ENCODE measurements around the gene CYP46A1. TPM values are rescaled to one million over a fixed set of nuclear protein-coding genes. Genes with fewer than 3 reads are reported as not detected.

CYP46A1 gene
- total and polyA plus RNA-seq, 3 donors from 2014 or later, result 2.5 to 4.6 (median 4.2) TPM

DNA sequence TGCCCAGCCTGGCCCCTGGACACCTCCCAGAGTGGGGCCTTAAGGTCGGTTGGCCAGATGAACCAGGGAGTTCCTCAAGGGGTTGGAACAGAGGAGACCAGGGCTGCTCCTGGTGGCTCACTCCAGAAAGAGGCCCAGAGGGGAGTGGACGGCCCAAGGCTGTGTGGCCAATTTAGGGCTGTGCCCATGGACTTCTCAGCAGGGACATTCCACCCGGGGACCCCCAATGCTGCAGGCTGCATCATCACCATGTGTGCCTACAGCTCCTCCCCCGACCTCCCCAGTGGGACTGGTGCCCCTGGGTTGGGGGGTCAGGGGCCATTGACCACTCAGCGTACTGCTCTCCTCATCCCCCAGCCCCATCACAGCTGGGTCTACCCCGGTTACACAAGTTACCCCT, 17.6 kb upstream of the CYP46A1 start:
- TF ChIP-seq, protein P1, sequence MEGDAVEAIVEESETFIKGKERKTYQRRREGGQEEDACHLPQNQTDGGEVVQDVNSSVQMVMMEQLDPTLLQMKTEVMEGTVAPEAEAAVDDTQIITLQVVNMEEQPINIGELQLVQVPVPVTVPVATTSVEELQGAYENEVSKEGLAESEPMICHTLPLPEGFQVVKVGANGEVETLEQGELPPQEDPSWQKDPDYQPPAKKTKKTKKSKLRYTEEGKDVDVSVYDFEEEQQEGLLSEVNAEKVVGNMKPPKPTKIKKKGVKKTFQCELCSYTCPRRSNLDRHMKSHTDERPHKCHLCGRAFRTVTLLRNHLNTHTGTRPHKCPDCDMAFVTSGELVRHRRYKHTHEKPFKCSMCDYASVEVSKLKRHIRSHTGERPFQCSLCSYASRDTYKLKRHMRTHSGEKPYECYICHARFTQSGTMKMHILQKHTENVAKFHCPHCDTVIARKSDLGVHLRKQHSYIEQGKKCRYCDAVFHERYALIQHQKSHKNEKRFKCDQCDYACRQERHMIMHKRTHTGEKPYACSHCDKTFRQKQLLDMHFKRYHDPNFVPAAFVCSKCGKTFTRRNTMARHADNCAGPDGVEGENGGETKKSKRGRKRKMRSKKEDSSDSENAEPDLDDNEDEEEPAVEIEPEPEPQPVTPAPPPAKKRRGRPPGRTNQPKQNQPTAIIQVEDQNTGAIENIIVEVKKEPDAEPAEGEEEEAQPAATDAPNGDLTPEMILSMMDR (IDR thresholded peaks at IDR 0.05), result no peak
- H3K4me3 ChIP-seq, result no peak overlapping the region
- intact Hi-C loops (cut with DNase I; ENCODE audit: low total_unique reads), result no loop called here
- no peaks in the 10 kb centered on the region for H3K27me3 ChIP-seq
- H3K4me1 ChIP-seq, result no peaks in the 10 kb centered on the region
- no peaks in the 10 kb centered on the region for H3K9me3 ChIP-seq
- DNase-seq, result no peak
- no peaks in the 10 kb centered on the region for H3K36me3 ChIP-seq (ENCODE audit: low read depth, missing control alignments)
- H3K27ac ChIP-seq, result no peak overlapping the region
- WGBS, 2 donors, result 73 to 79% methylated on average over 4 to 6 of the region's 6 CpGs

DNA sequence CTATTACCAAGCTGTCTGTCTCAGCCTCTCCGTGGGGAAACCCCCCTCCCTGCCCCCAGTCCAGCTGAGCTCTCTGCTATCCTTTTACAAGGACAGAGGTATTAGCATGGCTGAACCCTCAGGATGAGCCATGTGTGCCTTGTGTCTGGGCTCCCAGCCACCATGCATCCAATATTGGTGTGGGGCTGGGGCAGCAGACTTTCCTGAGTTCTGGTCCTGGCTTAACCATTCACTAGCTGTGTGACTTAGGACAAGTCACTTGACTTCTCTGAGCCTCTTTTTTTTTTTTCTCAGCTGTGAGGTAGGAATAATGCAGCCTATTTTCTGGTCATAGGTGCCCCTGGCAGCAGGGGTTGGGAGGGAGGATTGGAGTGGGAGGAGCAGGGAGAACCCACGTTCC, 17.1 kb upstream of the CYP46A1 start:
- no peaks in the 10 kb centered on the region for H3K36me3 ChIP-seq (ENCODE audit: low read depth, missing control alignments)
- intact Hi-C loops (cut with DNase I; ENCODE audit: low total_unique reads), result no loop called here
- H3K27me3 ChIP-seq, result no peaks in the 10 kb centered on the region
- no peak for DNase-seq
- H3K4me3 ChIP-seq, result no peak overlapping the region
- WGBS, 2 donors, result 75 to 83% methylated on average over 2 of the region's 2 CpGs
- no peaks in the 10 kb centered on the region for H3K9me3 ChIP-seq
- no peak for TF ChIP-seq POLR2A (IDR thresholded peaks at IDR 0.05)
- no peak overlapping the region for H3K27ac ChIP-seq
- H3K4me1 ChIP-seq, result no peaks in the 10 kb centered on the region

DNA sequence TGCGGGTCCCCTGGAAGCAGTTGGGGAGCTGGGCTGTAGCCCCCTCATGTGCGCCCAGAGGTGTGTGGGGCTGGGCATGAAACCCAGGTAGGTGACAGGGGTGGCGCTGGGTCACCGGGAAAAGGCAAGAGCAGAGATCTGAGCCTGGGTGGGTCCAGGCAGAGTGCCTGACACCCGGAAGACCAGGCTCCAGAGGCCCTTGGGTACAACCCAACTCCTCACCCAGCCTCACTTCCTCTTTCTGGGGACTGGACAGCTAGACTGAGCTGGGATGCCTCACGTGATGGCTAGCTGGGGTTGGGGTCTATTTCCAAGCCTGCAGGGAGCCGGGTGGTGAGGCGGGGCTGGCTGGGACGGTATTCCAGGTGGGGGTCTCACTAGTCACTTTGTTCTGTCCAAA, 16.3 kb upstream of the CYP46A1 start:
- DNase-seq, result no peak
- no peaks in the 10 kb centered on the region for H3K36me3 ChIP-seq (ENCODE audit: low read depth, missing control alignments)
- TF ChIP-seq, protein P1 (IDR thresholded peaks at IDR 0.05), result no peak
- no peak for TF ChIP-seq POLR2A (IDR thresholded peaks at IDR 0.05)
- H3K27ac ChIP-seq, result no peak overlapping the region
- no peak overlapping the region for H3K4me3 ChIP-seq
- WGBS, 2 donors, result 82 to 96% methylated on average over 4 to 9 of the region's 9 CpGs
- intact Hi-C loops (cut with DNase I; ENCODE audit: low total_unique reads), result no loop called here
- H3K4me1 ChIP-seq, result no peaks in the 10 kb centered on the region
- no peaks in the 10 kb centered on the region for H3K27me3 ChIP-seq
- H3K9me3 ChIP-seq, result no peaks in the 10 kb centered on the region

DNA sequence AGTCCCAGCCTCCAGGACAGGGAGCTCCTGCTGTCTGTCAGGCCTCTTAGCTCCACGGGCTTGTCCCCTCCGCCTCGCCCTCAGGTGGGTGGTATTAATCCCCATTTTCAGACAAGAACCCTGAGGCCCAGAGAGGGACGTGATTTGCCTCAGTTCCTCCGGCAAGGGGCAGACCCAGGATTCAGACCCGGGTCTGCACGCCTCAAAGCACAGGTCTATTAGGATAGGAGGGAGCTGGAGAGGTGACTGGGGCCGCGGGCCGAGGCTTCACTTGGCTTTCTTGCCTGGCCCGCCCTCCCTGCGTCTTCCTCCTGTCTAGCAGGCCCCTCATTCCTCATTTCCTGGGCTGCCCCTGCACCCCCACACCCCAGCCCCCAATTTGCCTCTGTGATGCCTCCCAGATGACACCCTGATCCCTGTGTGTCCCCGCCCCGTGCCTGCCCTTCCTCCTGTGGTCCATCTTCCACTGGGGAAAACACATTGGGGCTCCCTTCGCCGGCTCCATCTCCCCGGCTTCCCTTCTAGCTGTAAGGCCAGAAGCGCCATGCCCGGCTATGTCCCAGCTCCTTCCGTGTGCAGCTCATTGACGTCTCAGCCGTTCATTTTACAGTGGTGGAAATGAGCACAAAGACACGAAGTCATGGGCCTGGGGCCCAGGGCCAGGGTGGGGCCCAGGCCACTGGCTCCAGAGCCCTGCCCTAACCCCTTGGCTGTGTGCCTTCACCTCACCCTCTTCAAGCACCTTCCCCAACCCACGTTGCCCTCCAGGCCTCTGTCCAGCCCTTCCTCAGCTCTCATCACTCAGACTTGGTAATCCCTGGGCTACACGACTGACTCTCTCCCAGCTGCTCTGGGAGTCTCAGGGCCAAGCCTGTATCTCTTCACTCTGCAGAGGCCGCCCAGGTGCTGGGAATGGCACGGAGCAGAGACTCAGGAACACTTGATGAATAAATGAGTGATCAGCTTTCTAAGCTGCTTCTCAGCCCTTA, 15.5 kb upstream of the CYP46A1 start:
- WGBS, 2 donors, result 92% methylated on average over 25 to 27 of the region's 27 CpGs
- TF ChIP-seq, protein P1 (IDR thresholded peaks at IDR 0.05), result no peak
- no peak for TF ChIP-seq POLR2A (IDR thresholded peaks at IDR 0.05)
- H3K9me3 ChIP-seq, result no peaks in the 10 kb centered on the region
- no peak overlapping the region for H3K4me3 ChIP-seq
- H3K27ac ChIP-seq, result no peak overlapping the region
- H3K36me3 ChIP-seq (ENCODE audit: low read depth, missing control alignments), result no peaks in the 10 kb centered on the region
- no peaks in the 10 kb centered on the region for H3K4me1 ChIP-seq
- no peaks in the 10 kb centered on the region for H3K27me3 ChIP-seq
- intact Hi-C loops (cut with DNase I; ENCODE audit: low total_unique reads), result no loop called here
- DNase-seq, result no peak

DNA sequence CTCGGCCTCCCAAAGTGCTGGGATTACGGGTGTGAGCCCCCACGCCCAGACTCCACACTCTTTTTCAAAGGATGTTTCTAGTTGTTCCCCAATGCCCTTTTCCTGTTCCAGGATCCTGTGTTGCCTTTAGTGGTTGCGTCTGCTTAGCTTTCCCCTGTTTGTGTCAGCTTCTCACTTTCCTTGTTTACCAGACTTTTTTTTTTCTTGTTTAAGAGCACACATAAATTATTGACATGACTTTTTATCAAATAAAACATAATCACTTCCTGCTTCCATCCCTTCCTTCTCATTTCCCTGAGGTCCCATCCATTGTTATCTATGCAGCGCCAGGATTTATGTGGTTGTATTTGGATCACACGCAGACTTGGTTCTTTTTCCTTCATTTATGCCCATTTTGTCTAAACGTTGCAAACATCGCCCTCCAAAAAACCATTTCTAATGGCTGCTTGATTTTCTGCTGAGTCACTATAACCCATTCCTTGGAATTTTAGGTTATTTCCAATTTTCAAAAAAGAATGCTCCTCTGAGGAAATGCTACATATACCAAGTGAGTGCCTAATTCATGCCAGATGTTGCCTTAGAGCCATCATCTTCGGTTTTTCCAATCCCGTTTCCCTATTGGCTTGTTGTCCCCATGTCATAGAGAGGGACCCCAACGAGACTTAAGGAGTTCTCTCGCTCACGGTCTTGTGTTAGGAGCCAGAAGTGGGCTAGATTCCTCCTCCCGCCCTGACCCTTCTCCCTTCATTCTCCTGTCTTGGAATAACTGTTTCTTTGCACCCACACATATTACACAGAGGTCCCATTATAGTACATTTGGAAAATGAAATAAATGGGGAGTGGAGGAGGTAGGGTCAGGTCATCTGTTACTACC, 13.5 kb upstream of the CYP46A1 start:
- 84 to 87% methylated on average over 14 of the region's 14 CpGs for WGBS, 2 donors
- no peak for TF ChIP-seq POLR2A (IDR thresholded peaks at IDR 0.05)
- TF ChIP-seq, protein P1 (IDR thresholded peaks at IDR 0.05), result no peak
- Histone ChIP-seq H3K9me3 (no peaks in the 10 kb centered on the region), H3K4me3 (no peak overlapping the region), H3K36me3 (ENCODE audit: low read depth, missing control alignments) (no peaks in the 10 kb centered on the region), H3K4me1 (no peaks in the 10 kb centered on the region), H3K27me3 (no peaks in the 10 kb centered on the region), H3K27ac (no peak overlapping the region)
- no peak for DNase-seq
- intact Hi-C loops (cut with DNase I; ENCODE audit: low total_unique reads), result no loop called here
